ENCODE results near the gene DLX6.

DNA sequence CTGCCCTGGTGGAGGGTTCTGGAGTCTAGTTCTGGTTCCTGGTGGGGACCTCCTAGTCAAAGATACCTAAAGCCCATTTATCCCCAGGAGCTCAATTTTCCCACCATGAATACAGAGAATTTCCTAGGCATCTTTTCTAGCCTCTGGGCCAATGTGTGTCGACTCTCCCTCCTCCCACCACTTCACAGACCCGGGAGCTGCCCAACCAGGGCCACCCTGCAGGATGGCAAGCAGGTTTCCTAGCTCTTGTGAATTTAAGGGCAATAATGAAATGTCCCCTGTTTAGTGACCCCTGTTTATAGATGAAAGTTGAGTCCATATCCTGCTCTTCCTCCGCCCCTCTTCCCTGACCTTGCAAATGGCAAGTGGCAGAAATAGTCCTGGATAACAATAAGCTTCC is 9.9 kb downstream of the DLX6 start:
- TF ChIP-seq, protein P1, sequence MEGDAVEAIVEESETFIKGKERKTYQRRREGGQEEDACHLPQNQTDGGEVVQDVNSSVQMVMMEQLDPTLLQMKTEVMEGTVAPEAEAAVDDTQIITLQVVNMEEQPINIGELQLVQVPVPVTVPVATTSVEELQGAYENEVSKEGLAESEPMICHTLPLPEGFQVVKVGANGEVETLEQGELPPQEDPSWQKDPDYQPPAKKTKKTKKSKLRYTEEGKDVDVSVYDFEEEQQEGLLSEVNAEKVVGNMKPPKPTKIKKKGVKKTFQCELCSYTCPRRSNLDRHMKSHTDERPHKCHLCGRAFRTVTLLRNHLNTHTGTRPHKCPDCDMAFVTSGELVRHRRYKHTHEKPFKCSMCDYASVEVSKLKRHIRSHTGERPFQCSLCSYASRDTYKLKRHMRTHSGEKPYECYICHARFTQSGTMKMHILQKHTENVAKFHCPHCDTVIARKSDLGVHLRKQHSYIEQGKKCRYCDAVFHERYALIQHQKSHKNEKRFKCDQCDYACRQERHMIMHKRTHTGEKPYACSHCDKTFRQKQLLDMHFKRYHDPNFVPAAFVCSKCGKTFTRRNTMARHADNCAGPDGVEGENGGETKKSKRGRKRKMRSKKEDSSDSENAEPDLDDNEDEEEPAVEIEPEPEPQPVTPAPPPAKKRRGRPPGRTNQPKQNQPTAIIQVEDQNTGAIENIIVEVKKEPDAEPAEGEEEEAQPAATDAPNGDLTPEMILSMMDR (IDR thresholded peaks at IDR 0.05) = no peak
- no peak for TF ChIP-seq POLR2A (IDR thresholded peaks at IDR 0.05)
